Activated CD4-positive, alpha-beta T cell treated with anti-CD3 and anti-CD28 coated beads, Interleukin-2, Interleukin-4, amounts not matched to agents 100 ng/mL and 50 ng/mL, durations not matched to agents 16 hours and 8 hours (primary cell): ENCODE results near the gene AEN.

ENCODE experiments used
- DNase-seq: peaks from one replicate; pipeline ENCODE4 v3.0.0-alpha.2; 2020; ENCODE audit warnings: low spot score

Gene AEN

DNA sequence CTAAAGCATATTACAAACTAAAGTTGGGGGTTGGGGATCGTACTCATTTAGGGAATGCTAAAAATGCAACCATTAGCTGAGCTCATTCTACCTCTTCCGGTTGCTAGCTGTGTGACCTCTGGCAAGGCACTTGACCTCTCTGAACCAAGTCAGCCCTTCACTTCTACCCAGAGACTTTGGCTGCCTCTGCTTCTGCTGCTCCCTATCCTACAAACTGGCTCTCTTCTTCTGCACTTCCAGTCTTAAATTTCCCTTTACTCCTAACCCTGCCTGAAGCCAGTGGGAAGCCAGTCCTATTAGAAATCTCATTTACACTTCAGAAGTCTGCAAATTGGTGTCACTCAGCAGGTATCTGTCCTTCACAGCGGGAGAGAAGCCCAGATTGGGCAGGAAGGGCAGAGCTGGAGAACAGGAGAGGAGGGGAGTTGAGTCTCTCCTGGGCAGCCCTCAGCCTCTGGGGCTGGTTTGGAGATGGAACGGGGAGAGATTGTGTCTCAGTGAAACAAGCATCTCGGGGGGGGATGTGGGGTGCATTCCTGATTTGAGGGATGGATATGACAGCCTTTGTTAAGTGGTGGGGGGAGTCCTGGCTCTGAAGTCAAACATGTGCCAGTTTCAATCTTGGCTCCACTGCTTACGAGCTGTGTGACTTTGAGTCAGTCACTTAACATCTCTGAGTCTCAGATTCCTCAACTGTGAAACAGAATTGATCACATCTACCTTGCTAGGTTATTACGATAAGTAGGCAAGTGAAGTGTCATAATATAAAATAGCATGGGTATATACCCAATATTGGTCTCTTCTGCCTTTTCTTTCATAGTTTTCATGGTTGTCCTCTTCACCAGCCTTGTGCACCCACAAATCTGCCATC, 7.8 kb upstream of the AEN start:
- DNase-seq, result no peak

DNA sequence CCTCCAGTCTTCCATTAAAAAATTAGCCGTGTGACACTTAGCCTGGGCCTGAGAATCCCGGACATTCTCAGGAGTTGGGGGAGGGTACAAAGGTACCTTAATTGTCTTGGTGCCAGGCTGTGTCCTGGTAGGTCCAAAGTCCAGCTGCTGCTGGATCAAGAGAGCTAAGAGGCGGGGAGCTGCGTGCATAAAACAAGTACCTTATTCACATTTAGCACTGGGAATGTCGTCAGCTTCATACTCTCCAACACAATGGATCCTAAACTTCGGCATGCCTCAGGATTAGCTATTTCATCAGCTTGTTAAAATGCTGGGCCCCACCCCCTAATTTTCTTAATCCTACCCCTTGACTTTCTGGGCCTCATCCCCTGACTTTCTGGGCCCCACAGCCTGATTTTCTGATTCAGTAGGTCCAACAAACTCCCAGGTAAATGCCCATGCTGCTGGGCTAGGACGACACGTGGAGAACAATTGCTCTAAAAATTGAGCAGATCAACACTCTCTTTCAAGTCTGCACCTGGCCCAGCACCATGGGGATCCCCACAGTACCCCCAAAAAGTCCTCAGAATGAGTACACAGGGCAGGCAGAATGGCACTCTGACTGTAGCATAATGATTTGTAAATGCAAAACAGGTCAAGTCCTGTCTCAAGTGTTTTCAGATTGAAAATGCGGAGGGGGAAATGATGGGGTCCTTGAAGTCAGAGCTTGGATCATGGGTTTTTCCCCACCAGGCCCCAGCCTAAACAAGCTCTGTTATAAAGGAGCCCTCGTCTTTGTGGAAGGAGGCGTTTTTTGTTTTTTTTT, 5.6 kb upstream of the AEN start:
- DNase-seq, result no peak

DNA sequence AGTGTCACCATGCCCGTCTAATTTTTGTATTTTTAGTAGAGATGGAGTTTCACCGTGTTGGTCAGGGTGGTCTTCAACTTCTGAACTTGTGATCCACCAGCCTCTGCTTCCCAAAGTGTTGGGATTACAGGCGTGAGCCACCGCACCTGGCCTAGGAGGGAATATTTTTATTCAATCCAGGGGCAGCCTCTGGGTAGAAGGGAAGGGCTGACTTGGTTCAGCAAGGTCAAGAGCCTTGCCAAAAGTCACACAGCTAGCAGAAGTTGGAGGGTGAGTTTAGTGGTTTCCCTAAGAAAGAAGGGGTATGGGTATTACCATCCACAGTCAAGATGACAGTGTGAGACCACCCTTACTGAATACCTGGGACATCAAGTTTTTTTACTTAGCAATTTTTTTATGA, 4.9 kb upstream of the AEN start:
- DNase-seq, result no peak

DNA sequence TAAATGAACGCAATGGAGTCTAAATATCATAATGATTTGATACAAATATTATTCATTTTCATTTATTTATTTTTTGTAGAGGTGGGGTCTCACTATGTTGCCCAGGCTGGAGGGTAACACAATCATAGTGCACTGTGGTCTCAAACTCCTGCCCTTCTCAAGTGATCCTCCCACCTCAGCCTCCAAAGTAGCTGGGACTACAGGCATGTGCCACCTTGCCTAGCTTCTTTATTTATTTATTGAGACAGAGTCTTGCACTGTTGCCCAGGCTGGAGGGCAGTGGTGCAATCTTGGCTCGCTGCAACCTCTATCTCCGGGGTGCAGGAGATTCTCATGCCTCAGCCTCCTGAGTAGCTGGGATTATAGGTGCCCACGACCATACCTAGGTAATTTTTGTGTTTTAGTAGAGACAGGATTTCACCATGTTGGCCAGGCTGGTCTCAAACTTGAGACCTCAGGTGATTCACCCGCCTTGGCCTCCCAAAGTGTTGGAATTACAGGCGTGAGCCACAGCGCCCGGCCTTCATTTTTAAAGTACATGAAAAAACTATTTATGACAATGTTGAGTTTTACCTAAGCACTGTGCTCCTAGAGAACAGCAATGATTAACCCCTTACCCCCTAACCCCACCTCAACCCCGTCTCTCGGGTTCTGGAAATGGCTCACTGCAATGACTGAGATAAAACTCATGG, 4.0 kb upstream of the AEN start:
- DNase-seq, result no peak

DNA sequence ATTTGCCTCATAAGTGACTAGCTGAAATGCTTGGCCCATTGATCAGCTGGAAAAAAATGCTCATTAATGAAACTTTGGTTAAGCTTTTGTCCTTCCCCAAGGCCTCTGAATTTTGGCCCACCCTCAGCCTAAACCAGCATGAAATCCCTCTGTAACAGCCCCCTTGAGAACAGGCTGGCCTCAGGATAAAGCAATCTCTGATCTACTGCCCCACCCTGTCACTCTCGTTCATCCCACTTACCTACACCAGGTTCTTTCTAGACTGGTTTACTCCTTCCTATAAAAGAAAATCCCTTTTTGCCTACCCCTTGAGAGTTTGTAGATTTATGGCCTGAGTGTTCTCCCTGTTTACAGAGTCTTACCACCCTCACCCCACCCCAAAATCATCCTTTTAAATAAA, 3.4 kb upstream of the AEN start:
- no peak for DNase-seq

DNA sequence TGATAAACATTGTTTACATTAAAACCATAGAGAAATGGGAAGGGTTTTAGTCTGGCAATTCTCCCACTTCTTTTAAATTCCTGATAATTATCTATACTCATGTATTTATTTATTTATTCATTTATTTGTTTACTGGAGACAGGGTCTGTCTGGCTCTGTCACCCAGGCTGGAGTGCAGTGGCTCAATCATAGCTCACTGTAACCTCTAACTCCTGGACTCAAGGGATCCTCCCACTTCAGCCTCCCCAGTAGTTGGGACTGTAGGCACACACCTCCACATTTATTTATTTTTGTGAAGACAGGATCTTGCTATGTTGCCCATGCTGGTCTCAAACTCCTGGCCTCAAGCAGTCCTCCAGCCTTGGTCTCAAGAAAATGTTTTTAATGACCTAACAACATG, 2.5 kb upstream of the AEN start:
- DNase-seq, result no peak

DNA sequence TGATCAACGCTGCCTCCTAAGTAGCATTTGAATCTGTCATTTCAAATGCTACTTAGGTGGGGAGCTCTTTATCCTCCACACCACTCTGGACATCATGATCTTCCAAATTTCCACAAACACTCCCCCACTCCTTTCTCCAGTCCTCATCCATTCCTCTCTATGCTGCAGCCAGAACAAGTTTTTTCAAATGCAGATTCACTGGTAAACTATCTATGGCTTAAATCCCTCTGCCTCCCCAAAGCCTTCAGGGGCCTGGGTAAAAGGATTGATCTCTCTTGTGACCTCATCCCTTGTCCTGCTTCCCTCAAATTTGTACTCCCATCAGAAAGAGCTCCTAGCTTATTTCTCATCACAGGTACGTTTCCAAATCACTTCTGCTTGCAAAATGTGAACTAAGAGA, 1.3 kb upstream of the AEN start:
- no peak for DNase-seq

DNA sequence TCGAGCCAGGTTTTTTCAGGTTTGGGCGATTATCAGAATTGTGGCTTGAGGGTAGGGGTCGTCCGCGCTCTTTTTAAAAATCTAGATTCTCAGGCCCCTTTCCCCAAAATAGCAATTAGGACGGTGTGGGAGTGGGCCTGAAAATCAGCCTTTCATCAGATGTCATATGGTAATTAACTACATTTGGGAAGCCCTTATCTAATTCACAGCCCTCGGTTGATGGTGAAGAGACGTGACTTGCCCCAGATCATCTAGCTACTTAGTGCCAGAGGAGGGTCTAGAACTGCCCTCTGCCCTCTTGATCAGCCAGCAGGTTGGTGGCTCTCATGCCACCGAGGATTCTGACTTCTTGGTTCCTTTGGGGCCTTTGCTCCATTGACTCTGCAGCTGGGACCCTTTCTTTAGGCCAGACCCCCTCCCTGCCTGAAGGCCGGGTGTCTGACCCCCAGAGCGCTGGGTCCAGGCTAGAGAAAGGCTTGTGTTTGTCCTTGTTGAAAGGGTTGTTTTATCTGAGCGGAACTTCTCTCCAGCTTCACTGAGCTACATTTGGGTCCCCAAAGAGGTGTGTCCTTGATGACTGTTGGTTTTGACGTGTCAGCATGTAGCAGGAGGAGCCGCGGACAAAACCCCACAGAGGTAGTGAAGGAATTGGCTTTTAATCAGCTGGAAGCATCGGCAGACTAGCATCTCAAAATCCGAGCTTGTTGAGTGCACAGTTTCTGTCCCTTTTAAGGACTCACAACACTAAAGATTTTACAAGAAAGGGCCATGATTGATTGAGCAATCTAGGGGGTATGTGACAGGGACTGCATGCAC, 857 bp downstream of the AEN start:
- DNase-seq, result peak; percentile 76

DNA sequence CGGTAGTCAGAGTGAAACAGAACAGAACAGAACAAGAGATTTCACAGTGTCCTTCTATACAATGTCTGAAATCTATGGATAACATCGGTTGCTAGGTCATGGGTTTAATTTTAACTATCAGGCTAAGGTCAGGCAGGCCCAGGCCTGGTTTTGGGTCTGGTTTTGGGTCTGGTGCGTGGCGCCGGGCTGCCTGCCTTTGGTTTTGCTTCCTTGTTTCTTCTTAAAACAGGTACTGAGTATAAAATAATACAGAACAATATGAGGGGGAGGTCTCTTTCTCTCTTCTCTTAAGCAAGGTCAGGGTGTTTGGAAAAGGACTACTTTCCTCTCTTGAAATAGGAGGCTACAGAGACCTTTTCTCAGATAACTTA, 1.4 kb downstream of the AEN start:
- DNase-seq, result no peak

DNA sequence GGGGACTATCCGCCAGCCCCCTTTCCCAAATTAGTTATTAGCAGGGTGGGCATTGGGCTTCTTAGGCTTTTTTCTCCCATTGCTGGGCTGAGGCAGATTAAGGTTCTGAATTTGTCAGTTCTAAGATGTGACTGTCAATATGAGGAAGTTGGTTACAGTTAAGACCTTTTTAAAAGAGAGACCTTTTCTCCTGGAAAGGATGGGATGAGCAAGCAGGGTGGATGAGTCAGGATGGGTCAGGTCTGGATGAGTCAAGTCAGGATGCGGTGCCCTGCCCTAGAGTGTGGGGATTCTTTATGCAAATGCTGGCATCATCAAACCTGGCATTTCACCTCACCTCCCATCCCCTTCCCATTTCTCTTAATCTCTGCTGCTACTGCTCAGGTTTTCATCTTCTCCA, 1.9 kb downstream of the AEN start:
- DNase-seq, result peak; percentile 81

DNA sequence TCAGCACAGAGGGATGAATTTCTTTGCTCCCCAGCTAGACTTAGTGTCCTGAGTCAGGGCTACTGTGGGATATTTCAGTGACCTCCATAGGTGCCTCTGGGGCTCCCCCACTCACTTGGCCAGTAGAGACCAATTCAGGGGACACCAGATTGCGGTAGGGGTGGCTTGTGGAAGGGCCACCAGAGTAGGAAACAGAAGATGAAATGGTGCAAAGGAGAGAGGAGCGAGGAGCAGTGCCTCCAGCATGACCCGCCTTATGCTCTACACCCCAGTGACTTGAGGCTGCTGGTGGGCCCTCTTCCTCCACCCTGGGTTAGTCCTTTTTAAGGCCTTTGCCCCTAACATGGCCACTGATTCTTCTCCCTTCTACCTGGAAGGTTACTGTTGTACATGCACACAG, 2.5 kb downstream of the AEN start:
- no peak for DNase-seq

DNA sequence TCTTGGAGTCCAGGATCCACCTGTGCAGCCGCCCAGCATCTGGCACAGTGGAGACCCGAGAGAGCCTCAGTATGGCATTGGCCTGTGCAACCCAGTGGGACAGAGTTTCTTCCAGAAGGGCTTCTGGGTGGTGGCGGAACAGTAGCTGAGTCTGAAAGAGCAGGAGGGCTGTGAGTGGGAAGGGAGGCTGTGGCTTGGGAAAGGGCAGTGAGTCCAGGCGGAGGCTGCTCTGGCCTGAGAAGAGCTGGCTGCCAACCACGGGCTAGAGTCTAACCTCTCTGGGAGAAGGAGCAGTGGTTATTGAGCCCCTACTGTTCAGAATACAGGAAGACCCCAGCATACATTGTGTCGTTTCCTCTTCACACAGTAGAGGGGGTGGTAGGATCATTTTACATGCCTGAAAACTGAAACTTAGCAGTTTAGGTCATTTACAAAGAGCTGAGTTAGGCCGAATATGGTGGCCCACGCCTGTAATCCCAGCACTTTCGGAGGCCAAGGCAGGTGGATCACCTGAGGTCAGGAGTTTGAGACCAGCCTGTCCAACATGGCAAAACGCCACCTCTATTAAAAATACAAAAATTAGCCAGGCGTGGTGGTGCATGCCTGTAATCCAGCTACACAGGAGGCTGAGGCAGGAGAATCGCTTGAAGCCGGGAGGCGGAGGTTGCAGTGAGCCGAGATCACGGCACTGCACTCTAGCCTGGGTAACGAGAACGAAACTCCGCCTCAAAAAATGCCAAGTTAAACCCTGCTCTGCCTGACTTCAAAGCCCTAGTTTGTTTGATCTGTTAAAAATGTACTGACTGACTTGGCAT, 3.2 kb downstream of the AEN start:
- peak; percentile 58 for DNase-seq

DNA sequence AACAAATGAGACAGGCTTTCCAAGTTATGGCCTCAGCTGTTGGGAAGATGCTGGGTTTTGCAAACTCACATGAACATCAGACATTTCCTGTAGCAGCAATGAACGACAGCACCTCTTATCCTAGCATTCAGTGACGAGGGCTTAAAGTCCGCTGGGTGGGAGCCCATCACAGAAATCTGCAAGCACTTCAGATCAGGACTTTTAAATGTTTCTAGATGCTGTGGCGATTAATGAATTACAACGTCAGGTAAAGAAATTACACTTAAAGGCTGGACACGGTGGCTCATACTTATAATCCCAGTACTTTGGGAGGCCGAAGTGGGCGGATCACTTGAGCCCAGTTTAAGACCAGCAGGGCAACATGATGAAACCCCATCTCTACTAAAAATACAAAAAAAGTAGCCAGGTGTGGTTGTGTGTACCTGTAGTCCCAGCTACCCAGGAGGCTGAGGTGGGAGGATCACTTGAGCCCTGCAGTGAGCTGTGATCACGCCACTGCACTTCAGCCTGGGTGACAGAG, 3.9 kb downstream of the AEN start:
- no peak for DNase-seq

DNA sequence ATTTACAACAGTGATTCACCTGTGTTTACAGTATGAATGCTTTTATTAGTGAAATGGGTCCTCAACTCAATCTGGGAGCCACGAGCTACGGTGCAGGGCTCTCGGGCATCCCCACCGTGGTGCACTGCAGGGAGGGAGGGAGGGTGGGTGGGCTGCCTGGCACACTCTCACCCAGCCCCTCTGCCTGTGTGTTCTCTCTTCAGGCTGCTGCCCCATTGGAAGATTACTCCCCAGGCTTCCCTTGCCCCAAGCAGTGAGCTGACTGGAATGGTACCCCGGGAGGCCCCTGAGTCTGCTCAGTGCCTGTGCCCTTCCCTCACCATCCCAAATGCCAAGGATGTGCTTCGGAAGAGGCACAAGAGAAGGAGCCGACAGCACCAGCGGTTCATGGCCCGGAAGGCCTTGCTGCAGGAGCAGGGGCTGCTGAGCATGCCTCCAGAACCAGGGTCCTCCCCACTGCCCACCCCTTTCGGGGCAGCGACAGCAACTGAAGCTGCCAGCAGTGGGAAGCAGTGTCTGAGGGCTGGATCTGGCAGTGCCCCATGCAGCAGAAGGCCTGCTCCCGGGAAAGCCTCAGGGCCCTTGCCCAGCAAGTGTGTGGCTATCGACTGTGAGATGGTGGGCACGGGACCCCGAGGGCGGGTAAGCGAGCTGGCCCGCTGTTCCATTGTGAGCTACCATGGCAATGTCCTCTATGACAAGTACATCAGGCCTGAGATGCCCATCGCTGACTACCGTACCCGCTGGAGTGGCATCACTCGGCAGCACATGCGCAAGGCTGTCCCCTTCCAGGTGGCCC, 5.0 kb downstream of the AEN start:
- DNase-seq, result no peak

DNA sequence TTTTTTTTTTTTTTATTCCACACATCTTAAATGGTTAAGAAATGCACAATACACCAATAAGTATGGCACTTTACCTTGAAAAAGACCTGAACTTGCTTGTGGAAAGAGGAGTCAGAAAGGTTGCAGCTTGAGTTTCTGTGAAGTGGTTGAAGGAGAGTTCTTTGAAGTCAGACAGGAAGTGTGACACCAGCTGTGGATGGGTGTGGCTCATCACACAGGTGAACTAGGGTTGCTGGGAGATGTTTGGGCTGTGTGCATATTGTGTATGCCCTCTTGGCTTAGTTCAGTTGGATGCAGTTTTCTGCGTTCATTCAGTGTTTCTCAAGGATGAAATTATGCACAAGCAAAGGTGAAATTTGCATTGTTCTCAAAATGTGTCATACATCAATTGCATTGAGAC, 6.3 kb downstream of the AEN start:
- DNase-seq, result peak; percentile 70

DNA sequence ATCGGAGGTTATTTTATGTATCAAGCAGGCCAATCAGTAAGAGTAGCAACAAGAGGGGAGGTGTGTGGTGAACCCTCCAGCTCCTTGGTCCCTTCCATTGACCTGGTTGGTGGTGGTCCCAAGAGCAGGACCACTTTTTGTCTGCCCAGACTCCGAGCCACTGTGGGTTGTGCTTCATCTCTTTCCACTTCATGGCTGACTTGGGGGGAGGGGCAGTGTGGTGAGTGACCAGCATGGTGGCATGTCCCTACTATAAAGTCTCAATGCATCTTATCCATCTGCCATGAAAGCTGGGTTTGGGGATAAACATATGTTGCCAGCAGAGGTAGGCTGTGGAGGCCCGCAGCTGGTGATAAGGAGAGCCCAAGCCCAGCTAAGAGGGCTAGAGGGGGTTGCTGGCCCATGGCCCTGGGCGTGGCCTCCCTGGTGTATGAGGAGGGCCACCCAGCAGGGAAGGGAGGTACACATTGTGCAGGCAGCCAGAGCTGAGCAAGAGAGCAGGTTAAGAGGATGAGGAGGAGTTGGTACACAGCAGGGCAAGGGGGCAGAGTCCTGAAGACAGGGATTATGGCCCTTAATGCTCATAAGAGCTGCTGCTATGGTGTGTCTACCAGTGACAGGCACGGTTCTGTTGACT, 7.0 kb downstream of the AEN start:
- DNase-seq, result no peak

DNA sequence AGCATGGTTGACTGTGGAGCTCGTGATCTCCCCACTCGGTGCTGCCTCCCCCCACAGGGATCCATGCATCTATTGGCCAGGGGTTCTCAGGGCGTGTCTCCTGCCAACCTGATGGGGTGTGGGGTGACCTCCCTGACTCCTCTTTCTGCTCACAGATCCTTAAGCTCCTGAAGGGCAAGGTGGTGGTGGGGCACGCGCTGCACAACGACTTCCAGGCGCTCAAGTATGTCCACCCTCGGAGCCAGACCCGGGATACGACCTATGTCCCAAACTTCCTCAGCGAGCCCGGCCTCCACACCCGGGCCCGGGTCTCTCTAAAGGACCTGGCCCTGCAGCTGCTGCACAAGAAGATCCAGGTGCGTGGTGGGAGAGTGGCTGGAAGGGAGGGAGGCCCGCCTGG, 7.9 kb downstream of the AEN start:
- DNase-seq, result no peak

DNA sequence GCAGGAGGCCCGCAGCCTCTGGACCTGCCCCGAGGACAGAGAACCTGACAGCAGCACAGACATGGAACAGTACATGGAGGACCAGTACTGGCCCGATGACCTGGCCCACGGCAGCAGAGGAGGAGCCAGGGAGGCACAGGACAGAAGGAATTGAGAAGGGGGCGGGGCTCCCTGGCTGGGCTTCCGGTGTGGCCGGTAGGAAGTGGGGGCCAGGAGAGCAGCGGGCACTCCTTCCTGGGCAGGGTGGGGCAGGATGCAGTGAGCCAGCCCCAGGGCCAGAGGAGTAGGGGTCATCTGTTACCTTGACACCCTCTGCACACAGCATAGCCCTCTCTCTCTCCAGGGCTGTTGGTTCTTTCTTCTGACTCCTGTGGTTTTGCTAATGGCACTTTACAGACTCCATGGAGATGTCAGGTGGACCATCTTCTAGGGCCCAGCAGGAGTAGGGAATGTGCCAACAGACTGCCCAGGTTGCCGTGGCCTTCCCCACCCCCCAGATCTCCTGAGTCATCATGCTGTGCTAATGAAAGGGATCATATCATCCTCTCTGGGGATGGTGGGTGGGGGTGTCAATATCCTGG, 9.1 kb downstream of the AEN start:
- no peak for DNase-seq

DNA sequence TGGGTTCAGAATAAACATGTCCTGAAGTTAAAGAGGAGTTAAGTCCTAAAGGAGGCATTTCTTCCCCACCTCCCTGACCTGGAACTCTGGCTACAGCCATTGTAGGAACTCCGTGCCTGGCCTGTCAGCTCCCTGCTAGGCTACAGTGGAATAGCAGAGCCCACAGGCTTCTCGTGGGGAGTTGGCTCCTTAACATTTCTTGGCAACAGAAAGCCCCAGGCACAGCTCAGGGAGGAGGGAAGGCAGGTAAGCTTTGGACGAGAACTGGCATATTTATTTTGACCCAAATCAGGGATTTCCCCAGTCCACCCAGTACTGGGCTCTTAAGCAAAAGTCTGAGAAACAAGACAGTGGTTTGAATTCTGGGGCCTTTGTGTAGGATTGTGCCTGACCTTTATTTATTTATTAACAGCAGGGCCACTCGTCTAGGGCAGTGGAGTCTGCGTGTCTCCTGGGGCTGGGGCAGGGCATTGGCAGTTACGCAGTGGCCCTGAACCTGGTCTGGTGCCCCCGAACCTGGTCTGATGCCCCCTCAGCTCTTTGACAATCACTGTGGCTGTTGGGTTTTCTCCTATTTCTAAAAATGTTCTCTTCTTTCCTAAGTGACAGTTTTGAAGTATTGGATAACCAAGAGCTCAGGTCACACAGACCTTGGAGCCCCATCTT, 9.8 kb downstream of the AEN start:
- DNase-seq, result no peak
